HG03039 (cell line): ENCODE measurements around the gene SLC6A8.

ENCODE experiments used
- ATAC-seq: cut with Tn5 transposase; IDR thresholded peaks from one replicate; pipeline ENCODE4 v1.9.1; 2021; ENCODE audit warnings: mild to moderate bottlenecking, moderate library complexity; ENCODE audit not compliant: unreplicated experiment

SLC6A8 gene

GRCh38 chrX:153687121-153688039 is at the start of gene SLC6A8:
SLC6A8 (plus strand) TSS chrX:153687926; CDS start chrX:153688575, 649 bp downstream.
- ATAC-seq: no peak

GRCh38 chrX:153638041-153638371 is 49.7 kb upstream of the SLC6A8 start:
- no peak for ATAC-seq

GRCh38 chrX:153638436-153639176 is 49.1 kb upstream of the SLC6A8 start:
- ATAC-seq: no peak

GRCh38 chrX:153639177-153640044 is 48.3 kb upstream of the SLC6A8 start:
- no peak for ATAC-seq

GRCh38 chrX:153640045-153640686 is 47.6 kb upstream of the SLC6A8 start:
- ATAC-seq: no peak

GRCh38 chrX:153640736-153641575 is 46.8 kb upstream of the SLC6A8 start:
- no peak for ATAC-seq

GRCh38 chrX:153641627-153642026 is 46.1 kb upstream of the SLC6A8 start:
- no peak for ATAC-seq

- ATAC-seq: no peak
Measured at GRCh38 chrX:153642051-153642654, 45.6 kb upstream of the SLC6A8 start.

- ATAC-seq: no peak
Measured at GRCh38 chrX:153642655-153643430, 44.9 kb upstream of the SLC6A8 start.

- no peak for ATAC-seq
Measured at GRCh38 chrX:153643431-153644351, 44.0 kb upstream of the SLC6A8 start.

- no peak for ATAC-seq
Measured at GRCh38 chrX:153644356-153645125, 43.2 kb upstream of the SLC6A8 start.

- no peak for ATAC-seq
Measured at GRCh38 chrX:153645151-153645550, 42.6 kb upstream of the SLC6A8 start.

GRCh38 chrX:153645921-153646488 is 41.7 kb upstream of the SLC6A8 start:
- ATAC-seq: no peak

GRCh38 chrX:153646620-153647373 is 40.9 kb upstream of the SLC6A8 start, which contains the start of gene DUSP9:
DUSP9 (plus strand) TSS chrX:153647203; CDS start chrX:153647954, 751 bp downstream.
- no peak for ATAC-seq
